HepG2 (cell line): ENCODE measurements around the gene A3GALT2.

Experiments
- ATM ChIP-seq: fragments of 450-650 bp; IDR thresholded peaks from 2 replicates; pipeline ENCODE4 v1.7.1; 2017; ENCODE audit warnings: mild to moderate bottlenecking, borderline replicate concordance
- GATA4 ChIP-seq: sonication (generic); IDR thresholded peaks from 2 replicates; pipeline ENCODE4 v1.6.1; 2016; ENCODE audit warnings: antibody characterized with exemption, low read depth, borderline replicate concordance
- MAFF ChIP-seq: IDR thresholded peaks from 2 replicates; pipeline ENCODE4 v1.6.1; 2011; ENCODE audit warnings: low read depth, low read length, improper control_type of control experiment
- POLR2A ChIP-seq, 2 experiments: IDR thresholded peaks; 2 replicates each; pipeline ENCODE4 v1.6.1; 2011; ENCODE audit warnings: low read depth in 2 of 2, low read length in 2 of 2, mild to moderate bottlenecking in 1 of 2, moderate library complexity in 1 of 2; ENCODE audit not compliant: insufficient read depth in 1 of 2
- POLR2AphosphoS5 ChIP-seq: IDR thresholded peaks from 2 replicates; pipeline ENCODE4 v1.6.1; 2012; ENCODE audit warnings: low read depth, low read length
- TF ChIP-seq, protein P1 (sequence below): sonication (generic); formaldehyde crosslinking; IDR thresholded peaks from 2 replicates; pipeline ENCODE4 v1.8.1; 2023; ENCODE audit warnings: missing genetic modification reagents, inconsistent platforms, borderline replicate concordance
- TF ChIP-seq, protein P2 (sequence below): sonication (generic); formaldehyde crosslinking; IDR thresholded peaks from 2 replicates; pipeline ENCODE4 v1.4.0; 2020; ENCODE audit warnings: missing genetic modification reagents

DNA sequence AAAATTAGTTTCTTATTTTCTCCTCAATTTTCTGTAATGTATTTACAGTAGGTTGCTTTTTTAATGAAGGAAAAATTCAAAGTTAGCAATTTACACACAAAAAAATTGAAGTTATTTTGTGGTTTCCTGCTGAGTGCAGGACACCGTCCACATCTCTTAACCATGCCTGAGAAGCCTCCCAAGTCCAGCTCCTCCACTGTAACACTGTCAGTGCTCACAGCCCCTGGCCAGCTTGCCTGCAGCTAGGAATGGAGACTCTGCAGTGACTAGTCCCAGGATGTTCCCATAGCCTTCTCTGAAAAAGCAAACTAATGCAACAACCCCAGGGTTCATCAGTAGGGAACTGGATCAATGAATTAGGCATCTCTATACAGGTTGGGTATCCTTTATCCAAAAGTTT is 3.5 kb downstream of the A3GALT2 start:
- TF ChIP-seq, protein P1, sequence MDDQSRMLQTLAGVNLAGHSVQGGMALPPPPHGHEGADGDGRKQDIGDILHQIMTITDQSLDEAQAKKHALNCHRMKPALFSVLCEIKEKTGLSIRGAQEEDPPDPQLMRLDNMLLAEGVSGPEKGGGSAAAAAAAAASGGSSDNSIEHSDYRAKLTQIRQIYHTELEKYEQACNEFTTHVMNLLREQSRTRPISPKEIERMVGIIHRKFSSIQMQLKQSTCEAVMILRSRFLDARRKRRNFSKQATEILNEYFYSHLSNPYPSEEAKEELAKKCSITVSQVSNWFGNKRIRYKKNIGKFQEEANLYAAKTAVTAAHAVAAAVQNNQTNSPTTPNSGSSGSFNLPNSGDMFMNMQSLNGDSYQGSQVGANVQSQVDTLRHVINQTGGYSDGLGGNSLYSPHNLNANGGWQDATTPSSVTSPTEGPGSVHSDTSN = no peak
- TF ChIP-seq, protein P2, sequence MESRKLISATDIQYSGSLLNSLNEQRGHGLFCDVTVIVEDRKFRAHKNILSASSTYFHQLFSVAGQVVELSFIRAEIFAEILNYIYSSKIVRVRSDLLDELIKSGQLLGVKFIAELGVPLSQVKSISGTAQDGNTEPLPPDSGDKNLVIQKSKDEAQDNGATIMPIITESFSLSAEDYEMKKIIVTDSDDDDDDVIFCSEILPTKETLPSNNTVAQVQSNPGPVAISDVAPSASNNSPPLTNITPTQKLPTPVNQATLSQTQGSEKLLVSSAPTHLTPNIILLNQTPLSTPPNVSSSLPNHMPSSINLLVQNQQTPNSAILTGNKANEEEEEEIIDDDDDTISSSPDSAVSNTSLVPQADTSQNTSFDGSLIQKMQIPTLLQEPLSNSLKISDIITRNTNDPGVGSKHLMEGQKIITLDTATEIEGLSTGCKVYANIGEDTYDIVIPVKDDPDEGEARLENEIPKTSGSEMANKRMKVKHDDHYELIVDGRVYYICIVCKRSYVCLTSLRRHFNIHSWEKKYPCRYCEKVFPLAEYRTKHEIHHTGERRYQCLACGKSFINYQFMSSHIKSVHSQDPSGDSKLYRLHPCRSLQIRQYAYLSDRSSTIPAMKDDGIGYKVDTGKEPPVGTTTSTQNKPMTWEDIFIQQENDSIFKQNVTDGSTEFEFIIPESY (CRISPR knock-in tag) = no peak
- no peak for TF ChIP-seq POLR2A (IDR thresholded peaks at IDR 0.05; ENCODE audit: insufficient read depth in 1 of 2, low read depth in 2 of 2, low read length in 2 of 2)
- no peak for TF ChIP-seq POLR2AphosphoS5
- TF ChIP-seq GATA4 = no peak
- no peak for TF ChIP-seq MAFF
- no peak for TF ChIP-seq ATM
